HG02885 (cell line): ENCODE data around the gene EFNA5.
A peak's percentile ranks its signal among the peaks of the same experiment; 100 is the strongest.

ENCODE experiments used
- ATAC-seq: cut with Tn5 transposase; IDR thresholded peaks from one replicate; pipeline ENCODE4 v1.9.1; 2021; ENCODE audit warnings: mild to moderate bottlenecking; ENCODE audit not compliant: unreplicated experiment, poor library complexity

The EFNA5 gene

DNA sequence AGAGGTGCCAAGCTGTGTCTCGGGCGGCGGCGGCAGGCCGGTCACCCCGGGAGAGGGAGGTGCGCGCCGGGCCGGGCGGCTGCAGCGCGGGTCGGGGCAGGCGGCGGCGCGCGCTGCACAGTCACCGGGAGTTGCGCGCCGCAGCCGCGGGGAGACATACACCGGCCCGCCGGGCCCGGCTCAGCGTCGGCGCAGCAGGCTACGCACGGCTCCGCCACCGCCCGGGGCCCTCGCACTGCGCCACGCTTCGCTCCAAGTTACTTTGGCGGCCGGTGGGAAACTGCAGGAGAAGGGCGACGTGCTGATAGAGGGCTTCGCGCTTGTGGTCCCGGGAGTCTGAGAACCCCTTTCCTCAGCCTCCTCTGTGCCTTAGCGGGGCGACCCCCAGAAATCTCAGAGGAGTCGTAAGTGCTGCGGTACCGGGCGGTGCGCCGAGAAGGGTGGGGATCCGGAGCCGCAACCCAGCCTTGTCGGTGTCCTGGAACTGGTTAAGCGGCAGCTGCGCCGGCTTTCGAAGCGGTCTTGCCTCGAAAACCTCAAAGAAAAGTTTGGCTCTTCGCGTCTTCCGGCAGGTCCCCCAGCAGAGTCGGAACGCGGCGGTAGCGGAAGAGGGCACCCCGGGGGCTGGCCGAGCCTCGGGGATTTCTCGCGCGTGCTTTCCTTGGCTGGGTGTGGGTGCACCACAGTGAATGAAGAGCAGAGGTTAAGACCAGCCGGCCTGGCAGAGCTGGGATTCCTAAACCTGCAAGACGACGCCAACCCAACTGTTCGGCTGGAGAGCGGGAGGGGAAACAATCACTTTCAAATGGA is at the start of gene EFNA5:
Gene EFNA5 (minus strand): TSS at position 6 of the 810 bp plus-strand sequence.
- peak; percentile 45 for ATAC-seq

GRCh38 chr5:107719034-107719606 is 48.4 kb upstream of the EFNA5 start:
- no peak for ATAC-seq

DNA sequence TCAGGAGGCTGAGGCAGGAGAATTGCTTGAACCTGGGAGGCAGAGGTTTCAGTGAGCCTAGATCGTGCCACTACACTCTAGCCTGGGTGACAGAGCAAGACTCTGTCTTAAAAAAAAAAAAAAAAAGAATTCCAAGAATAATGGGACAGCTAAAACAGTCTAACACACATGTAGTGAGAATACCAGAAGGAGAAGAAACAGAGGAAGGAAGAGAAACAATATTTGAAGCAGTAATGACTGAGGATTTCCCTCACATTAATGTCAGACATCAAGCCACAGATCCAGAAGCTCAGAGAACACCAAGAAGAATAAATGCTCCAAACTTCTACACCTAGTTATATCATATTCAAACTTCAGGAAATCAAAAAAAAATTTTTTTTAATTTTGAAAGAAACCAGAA is 47.1 kb upstream of the EFNA5 start:
- ATAC-seq, result no peak

DNA sequence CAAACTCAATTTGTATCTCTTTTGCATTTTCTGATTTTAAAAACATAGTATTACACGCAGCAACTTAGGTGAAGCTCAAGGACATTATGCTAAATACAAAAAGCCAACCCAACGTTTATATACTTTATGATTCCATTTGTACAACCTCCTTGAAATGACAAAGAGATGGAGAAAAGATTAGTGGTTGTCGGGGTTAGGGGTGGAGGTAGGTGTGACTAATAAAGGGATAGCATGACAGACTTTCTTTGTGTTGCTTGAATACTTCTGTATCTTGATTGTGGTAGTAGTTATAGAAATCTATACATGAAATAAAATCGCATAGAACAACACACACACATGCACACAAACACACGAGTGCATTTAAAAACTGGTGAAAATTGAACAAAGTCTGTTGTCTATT is 42.5 kb upstream of the EFNA5 start:
- ATAC-seq, result no peak

DNA sequence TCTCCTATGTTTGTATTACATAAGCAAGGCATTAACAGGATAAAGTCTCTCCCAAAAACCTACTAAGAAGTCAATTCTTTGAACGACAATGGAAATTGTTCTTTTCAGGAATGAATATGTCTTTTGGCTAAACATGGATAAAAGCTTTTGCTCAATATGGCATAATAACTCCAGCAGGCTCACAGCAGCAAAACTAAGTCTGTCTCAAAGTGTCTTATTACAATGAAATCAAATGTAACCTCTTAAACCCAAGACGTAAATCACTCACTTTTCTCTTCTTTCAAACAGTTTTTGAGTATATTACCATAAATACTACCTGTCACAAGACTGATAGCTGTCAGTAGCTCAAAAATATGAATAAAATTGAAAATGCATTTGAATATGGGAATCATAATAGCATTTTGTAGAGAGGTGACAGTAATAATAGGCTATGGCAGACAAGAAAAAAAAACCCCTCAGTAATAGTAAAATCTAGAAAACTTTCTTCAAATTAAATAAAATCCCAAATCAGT is 41.7 kb upstream of the EFNA5 start:
- ATAC-seq, result no peak

DNA sequence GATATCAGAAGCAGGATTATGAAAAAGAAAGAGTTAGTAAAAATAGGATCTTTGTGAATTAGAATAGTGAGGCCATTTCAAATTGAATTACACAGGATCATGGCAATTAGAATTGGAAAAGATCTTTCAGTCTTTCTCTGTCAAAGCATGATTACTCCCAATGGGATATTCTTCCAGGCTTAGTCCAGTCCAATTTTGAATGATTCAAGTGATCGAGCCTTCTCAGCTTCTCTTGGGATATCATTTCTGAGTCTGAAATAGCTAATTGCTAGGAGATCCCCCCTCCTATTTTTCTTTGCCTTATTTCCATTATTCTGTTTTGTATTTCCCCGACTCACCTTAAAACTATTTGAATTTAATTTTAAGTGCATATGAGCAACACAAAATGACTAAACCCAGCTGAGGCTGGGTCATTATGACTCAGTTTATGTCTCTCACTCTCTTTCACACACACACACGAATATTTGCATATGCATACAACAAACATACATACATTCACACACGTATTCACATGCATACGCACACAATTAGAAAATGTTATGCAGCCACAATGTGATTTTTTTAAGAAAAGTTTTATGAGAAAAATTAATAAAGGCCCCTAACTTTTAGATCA is 34.8 kb upstream of the EFNA5 start:
- no peak for ATAC-seq

GRCh38 chr5:107704681-107705401 is 34.1 kb upstream of the EFNA5 start:
- no peak for ATAC-seq

GRCh38 chr5:107700481-107700880 is 29.7 kb upstream of the EFNA5 start:
- no peak for ATAC-seq

- no peak for ATAC-seq
Measured at GRCh38 chr5:107699425-107699824, 28.7 kb upstream of the EFNA5 start.

DNA sequence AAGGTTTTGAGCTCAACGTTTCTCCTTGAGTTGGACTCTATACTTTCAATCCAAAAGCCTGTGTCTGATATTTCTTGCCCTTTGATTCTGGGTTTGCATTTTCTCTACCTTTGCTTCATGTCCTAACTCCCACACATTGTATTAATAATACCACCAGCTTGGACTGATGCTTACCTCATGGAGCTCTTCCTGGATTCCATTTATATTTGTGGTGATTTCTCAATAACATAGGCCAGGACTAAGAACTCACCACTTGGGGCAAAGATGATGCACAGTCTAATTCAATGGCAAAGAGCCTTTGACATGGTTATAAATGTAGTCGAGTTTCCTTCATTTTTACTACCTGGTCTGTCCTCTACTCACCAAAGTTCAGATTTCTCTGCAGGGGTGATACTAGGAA is 27.5 kb upstream of the EFNA5 start:
- ATAC-seq, result no peak

DNA sequence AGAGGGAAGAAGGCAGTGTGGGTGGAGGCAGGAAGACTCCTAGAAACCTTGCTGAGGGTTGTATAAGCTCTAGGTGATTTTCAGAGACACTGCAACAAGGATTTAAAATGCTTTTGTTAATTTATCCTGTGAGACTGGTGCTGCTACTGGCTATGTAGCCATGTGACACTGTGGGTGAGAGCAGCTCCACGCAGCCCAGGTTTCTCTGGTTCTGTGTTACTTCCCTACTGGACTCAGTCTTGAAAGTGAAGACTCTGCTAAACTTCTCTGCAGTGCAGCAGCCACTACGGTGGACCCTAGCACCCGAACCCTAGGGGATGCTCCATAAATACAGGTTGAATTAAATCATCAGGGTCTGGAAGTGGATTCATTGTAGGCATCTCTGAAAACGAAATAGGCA is 25.8 kb upstream of the EFNA5 start:
- ATAC-seq, result no peak

GRCh38 chr5:107696080-107696479 is 25.3 kb upstream of the EFNA5 start:
- no peak for ATAC-seq

- no peak for ATAC-seq
Measured at GRCh38 chr5:107687937-107688336, 17.2 kb upstream of the EFNA5 start.

DNA sequence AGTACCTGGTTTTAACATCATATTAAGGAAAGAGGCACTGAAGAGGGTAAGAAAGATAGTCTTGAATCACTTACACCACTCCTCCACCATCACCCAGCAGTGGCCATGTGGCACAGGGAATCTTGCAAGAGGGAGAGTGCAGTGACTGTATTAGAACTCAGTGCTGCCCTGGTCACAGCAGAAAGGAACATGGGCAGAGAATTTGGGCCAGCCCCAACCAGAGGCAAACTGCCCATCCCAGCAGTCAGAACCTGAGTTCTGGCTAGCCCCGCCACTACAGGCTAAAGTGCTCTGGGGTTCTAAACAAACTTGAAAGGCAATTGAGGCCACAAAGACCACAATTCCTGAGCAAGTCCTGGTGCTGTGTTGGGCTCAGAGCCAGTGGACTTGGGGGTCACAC is 16.7 kb upstream of the EFNA5 start:
- no peak for ATAC-seq

DNA sequence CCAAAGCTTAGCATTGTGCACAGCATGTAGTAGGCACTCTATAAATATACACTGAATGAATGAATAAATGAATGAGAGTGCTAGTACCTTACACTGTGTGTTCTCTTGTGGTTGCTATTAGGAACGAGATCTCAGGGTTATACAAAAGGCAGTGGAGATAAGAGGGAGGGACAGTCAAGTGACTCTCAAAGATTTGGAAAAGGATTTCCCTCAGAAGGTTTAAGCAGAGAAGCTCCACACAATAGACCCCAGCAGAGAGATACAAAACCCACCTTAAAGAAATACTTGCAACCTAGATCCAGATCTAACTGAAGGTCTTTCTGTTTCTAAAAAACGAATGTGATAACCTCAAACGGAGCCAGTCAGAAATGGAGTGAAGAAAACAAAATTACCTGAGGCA is 11.8 kb upstream of the EFNA5 start:
- ATAC-seq, result no peak

- no peak for ATAC-seq
Measured at GRCh38 chr5:107680799-107681198, 10.1 kb upstream of the EFNA5 start.

DNA sequence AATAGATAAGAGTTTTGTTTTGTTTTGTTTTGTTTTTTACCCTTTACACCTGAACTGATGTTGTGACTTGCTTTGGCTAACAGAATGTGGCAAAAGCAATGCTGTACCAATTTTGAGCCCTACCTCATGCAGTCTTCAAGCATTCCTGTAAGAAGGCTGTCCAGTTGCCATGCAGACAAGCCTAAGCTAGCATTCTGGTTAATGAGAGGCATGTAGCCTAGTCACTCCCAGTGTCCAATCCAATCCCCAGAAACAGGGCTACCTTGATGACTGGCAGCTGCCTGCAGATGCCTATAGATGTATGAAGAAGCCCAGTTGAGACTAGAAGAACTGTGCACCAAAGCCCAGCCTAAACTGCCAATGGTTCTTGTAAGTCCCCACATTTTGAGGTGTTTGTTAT is 9.4 kb upstream of the EFNA5 start:
- no peak for ATAC-seq

DNA sequence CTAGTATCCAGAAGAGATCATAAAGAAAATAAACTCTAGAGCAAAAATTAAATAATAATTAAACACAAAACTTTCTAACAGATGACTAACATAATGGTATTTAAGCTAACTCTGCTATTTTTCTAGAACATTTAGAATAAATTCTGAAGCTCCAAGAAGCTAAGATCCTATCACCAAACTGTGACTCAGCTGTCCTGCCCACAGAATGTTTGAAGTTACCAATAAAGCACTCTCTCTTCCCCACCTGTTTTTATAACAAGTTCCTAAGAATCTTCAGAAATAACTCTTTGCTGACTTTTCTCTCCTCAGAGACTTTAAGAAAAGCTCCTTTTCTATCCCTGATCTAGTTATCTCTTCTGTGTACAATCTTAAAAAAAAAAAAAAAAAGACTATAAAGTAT is 6.0 kb upstream of the EFNA5 start:
- no peak for ATAC-seq

DNA sequence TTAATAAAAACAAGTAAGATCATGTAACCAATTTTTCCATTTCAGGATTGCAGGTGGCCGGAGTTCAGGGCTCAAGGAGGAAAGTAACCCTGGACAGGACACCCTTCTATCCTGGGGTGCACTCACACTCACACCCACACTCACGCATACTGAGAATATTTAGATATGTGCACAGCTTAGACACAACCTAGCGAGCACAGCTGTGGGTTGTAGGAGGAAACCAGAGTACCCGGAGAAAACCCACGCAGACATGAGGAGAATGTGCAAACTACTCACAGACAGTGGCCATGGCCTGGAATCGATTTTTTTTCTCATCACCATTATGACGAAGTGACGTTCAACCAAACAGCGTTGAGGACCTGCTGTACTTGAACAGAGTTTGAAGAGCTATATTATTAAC is 4.5 kb upstream of the EFNA5 start:
- no peak for ATAC-seq

DNA sequence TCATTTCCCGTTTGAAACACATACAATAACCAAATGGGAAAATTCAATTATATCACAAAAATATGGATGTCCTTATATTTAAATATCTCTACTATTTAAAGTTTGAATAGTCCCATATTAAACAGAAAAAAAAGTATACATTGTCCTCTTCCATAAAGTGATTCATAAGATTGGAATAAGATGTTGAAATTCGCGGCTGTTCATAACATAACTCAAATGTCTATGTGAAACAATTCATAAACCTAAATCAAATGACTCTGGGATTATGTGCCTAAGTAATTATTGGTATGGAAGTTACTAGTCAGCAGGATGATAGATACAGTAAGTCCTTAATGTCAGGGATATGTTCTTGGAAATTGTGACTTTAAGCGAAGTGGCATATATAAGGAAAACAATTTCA is 3.9 kb upstream of the EFNA5 start:
- no peak for ATAC-seq
